GM21529 (cell line): ENCODE measurements around the gene CRYZL1.
"Not testable (repeated sequence)": the region's sequence is repeated elsewhere in the genome, so short reads cannot be mapped to it uniquely, and the experiment has no call there.

ENCODE experiments used
- ATAC-seq: cut with Tn5 transposase; IDR thresholded peaks from one replicate; pipeline ENCODE4 v1.9.1; 2021; ENCODE audit not compliant: unreplicated experiment

CRYZL1 gene

DNA sequence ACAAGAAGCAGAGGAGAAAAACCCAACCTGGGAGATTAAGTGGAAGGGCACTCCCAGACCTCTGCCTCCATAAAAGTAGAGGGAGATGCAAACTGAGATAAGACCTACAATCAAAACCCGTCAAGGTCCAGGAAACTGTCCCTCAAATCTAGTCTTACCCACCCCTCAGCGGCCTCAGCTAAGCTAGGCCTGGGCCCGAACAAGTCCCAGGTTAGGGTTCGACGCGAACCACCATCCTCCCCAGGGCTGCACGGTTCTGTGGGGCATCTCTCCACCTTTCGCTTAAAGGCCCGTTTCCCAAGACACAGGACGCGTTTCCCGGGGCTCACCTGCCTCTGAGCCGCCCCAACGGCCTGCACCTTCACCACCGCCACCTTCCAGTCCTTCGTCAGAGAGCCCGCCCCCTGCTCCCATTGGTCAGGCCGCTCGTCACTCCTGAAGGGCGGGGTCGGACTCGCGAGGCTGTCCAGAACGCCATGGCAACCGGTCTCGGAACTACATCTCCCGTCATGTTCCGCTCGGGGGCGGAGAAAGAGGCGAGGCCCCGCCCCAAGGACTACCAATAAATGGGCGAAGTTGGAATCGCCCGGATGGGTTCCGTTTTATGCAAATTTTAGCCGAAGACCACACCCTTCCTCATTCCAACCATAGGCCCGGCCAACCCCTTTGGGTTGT, at the start of gene CRYZL1:
Gene CRYZL1, minus strand, starts transcription at position 390 of the 675 bp plus-strand sequence. CDS start 10,190 bp downstream, outside the sequence.
- ATAC-seq, result peak; percentile 84

DNA sequence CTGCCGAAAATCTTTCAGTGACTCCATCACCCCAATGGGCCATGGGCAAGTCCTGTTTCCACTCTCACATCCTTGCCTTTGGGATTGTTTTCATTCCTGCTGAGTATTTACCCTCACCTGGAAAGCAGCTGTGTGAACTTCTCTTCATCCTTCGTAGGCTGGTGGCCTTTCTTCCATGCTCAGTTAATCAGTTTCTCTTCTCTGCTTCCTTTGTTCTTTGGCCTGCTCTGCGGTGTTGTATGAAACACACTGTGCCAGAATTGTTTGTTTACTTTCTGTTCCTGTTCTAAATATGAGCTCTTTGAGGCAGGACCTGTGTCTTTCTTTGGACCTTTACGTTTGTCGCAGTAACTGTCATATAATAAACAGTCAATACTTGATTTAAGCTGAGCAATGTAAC, 49.3 kb upstream of the CRYZL1 start:
- ATAC-seq, result no peak

DNA sequence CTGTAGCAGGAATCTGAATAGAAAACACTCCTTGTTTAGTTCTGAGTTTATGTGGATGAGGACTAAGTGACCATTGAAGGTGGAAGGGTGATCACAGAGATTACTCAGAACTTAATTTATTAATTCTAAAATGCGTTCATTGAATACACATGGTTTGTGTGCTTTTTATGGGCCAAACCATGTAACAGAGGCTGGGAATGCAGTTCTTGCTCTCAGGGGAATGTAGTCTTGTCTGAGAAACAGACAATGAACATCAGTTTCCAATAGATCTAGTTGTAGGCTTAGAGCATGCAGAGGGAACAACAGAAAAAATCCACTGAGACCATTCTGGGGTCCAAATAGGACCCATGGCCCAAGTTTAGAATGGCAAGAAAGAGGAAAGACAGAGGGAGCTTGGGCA, 46.8 kb upstream of the CRYZL1 start:
- no peak for ATAC-seq

DNA sequence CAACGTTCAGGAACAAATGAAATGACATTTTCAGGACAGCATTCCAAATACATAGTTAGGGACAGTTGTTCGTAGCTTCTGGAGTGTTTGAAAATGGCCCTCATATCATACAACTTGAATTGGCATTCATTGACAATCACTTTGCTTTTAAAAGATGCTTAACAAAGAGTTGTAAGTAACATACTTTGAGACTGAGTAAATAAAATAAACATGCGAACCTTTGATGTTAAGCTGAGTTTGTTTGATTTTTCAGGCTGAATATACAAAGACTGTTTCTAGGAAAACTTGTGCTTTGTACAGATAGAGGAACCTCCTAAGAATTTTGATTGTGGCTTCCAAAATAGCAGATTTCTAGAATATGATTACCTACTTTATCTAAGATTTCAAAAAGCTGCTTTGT, 46.1 kb upstream of the CRYZL1 start:
- no peak for ATAC-seq

DNA sequence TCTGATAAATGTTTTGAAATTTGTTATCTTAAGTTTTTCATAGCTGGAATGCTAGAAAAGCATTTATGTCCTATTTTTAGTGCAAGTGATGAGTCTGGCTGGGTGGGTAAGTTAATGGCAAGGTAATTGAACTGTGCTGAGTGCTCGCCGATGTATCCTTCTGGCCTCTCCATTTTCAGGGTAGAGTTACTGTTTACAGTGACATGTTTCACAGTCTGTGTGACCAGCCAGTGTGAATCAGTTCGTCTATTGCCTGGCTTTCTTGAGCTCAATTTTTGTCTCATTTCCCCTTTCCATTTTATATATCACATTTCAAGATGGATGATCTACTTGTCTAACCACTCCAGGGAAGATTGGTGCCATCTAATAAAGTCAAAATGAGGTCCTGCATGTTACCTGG, 44.8 kb upstream of the CRYZL1 start:
- ATAC-seq, result no peak

DNA sequence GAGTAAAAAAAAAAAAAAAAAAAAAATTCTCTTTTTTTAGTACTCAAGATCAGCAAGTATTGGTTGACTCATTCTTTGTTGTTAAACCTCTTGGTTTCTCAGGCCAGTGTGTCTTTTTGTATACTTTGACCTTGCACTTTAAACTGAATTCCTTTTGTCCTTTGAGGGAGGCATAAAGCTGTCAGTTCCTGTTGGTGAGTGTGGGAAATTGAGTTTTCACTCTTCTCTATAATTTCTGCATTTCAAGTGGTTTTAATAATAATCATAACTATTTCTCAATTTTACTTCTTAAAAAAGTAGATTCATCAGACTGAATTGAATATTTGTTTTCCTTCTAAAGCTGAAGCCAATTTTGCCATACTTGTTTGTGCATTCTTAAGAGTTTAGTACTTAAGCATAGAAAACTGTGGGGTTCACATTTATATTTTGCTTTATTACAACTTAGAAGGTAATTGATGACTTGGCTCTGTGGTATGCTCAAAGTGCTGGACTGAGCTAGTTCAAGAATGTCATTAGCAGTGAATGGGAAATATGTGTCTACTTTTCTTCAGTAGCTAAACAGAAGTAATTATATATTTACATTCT, 44.2 kb upstream of the CRYZL1 start:
- no peak for ATAC-seq

DNA sequence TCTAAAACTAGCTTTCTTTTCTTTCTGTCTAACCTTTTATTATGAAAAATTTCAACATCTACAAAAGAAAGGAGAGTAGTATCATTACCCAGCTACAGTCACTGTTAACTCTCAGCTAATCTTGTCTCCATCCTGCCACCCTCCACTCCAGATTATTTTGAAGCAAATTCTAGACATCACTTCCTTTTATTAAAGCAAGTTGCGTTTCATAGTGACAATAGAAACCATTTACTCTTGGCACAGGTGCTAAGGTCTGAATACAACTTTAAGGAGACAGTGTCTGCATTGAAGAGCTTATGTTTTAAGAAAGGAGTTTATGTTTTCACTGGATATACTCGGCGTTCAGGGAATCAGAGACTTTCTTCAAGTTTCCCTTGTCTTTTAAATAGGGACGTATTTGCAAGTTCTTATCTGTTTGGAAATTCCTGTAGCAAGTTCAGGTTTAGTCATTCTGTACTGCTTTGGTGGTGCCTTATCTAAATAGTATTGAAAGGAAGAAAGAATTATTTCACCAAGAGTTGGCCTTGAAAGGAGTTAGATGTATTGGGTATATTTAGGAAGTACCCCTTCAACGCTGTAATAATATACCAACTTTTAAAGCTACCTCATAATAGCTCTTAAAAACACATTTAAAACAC, 43.5 kb upstream of the CRYZL1 start:
- no peak for ATAC-seq

DNA sequence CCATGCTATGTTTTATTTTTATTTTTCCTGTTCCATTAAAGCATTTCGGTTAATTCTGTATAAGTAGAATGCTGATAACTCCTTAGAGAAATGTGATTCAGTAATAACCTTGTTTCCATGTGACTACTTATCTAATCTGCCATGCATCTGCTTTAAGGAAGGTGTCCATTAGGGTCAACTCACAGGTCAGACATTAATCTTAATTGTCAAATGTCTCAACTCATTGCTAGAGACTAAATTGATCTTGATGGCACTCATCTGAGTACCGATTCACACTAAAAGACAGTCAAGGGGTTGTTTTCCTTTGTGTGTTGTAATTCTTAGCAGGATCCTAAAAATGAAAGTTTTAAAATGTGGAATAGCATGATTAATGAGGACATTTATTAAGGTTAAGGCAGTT, 42.5 kb upstream of the CRYZL1 start:
- ATAC-seq, result no peak

DNA sequence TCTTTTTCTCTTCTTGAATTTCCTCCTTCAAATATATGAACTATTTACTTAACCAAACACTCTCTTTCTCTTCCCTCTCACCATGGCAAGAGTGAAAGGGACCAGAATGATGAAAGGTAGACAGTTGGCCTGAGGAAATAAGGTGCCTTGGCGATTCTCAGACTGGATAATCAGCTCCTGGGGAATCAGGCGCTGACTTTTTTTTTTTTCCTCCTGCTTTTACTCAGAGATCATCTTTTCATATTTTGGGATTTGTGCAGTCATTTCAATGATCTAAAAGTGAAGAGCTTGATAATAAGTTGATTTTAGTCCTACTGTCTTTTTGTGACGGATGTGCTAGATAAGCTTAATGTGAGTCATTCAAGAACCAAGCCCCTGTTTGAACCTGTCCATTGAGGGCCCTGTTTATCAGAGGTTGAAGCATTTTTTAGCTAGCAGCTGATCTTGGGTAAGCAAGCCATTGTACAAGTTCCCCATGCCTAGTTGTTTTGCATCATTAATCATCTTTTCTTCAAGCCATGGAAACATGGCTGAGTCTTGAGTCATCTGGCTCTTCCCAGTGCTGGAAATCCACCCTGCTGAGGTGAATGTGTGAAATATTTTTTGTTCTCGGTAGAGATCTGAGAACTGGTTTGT, 41.6 kb upstream of the CRYZL1 start:
- ATAC-seq, result no peak

DNA sequence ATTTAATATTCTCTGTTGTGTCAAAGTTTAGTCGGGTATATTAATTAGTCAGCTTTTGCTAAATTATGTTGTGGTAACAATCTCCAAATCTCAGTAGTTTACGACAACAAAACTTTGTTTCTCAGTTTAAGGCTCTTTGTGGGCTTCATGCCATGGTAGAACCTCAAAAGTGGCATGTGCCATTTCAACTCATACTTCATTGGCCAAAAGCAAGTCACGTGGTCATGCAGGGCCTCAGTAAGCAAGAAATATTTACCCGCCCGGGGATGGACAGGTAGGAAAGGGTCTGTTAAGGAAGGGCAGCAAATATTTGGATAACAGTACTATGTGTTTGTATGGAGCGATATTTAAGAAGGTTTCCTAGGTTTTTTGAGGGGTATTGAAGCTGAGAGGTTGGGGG, 39.3 kb upstream of the CRYZL1 start:
- ATAC-seq, result no peak

DNA sequence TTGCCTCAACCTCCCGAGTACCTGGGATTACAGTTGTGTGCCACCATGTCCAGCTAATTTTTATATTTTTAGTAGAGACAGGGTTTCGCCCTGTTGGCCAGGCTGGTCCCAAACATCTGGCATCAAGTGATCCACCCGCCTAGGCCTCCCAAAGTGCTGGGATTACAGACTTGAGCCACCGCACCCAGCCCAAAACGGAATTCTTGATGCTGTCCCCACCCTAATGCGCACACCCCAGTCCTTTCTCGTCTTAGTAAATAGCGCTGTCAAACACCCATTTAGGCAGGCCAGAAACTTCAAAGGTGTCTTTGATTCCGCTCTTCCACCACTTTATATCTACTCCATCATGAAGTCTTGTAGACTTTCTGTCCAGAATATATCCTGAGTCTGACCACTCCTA, 35.9 kb upstream of the CRYZL1 start:
- no peak for ATAC-seq

DNA sequence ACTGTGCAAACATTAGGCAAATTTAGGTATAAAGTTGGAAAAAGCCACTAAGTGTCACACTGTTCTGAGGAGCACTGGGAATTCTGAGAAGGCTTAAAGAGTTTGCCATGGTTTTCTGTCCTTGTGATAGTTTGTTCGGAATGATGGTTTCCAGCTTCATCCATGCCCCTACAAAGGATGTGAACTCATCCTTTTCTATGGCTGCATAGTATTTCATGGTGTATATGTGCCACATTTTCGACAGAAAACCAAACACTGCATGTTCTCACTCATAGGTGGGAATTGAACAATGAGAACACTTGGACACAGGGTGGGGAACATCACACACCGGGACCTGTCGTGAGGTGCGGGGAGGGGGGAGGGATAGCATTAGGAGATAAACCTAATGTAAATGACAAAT, 35.1 kb upstream of the CRYZL1 start:
- not testable (repeated sequence) for ATAC-seq

DNA sequence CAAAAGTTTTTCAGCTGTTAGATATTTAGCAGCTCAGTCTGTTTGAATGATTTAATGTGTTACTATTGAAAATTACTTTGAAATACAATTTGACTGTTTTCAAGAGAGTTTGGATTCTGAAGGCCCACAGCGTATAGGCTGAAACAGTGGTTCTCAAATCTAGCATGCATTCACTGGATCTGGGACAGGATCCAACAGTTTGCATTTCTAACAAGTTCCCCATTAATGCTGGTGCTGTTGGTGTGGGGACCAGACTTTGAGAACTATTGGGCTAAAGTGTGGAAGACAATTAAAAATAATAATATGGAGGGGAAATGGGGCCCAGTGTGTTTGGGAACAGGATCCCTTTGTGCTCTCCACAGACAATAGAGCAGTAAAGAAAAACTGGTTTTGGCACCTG, 32.7 kb upstream of the CRYZL1 start:
- no peak for ATAC-seq

DNA sequence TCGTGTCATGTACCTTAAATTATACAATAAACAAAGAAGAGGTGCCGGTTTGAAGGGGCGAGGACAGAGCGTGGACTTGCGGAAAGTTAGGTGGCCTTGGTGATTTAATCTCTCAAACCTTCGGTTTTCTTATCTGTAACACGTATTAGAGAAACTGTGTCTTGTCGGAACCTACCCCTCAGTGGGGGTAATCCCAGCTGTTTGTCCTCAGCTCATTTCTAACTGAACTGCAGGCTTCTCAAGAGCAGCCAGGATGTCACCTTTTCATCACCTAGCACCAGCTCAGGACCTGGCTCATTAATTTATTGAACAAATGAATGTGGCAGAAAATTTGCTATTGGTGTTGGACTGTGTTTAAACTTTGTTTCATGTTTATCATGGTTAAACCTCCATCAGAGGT, 31.9 kb upstream of the CRYZL1 start:
- ATAC-seq, result no peak

DNA sequence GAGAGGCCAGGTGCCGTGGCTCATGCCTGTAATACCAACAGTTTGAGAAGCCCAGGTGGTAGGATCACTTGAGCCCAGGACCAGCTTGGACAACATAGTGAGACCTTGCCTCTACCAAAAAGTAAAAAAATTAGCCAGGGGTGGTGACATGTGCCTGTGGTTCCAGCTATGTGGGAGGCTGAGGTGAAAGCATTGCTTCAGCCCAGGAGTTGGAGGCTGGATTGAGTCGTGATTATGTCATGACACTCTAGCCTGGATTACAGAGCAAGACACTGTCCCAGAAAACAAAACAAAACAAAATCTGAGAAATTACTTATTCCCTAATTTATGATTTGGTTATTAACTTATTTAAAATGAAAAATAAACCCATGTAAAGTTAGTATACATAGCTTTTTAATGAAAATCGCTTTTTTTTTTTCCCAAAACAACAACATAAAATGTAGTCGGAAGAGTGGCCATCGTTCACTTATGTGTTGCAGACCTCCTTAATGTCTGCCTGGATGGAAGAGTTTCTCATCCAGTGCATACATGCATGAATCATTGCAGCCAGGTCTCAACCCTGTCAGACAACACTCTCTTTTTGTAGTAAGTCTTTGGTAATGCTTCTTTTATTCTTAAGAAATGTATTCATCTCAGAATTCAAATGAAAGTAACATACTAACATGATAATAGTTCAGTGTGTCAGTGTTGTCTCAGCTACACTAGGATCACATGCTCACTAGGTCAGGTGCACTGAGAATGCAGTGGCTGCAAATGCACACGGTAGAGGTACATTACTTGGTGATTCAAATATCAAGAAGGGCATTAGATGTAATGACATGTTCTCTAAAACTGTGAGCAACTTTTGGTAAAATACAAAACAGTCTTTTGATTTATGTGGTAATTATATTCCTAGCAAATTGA, 28.8 kb upstream of the CRYZL1 start:
- no peak for ATAC-seq

DNA sequence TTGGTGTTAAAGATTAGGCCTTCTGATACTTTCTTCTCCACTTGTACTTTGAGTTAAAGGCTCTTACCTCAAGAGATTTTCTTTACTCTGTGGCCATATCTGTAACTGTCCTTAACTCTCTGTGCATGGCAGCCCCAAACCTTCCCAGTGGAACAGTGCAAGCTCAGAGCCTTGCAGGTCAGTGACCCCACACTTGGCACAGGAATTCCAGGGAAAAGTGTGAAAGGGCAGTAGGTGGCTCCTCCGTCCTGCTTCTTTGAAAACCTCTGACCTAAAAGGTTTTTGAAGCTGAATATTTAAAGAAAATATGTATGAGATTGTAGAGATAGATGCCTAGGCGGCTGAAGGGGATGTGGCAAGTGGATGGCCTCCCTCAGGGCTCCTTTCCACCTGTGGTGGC, 27.1 kb upstream of the CRYZL1 start:
- ATAC-seq, result no peak

DNA sequence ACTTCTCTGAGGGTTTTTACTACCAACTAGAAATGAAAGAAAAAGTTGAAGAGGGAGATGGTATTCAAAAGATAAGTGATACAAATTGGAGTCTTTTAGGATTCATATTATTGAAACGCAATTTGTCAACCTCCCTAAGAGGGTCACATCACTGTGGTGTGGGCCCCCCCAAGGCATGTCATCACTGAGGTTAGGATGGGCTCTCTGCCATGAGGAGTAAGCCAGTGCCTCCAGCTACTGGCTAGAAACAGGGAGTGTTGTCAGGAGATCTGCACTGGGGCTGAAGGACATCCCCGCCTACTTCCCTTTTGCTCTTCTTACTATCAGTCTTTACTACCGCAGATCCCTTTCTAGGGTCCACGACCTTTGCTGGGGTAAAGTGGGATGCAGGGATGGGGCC, 26.6 kb upstream of the CRYZL1 start:
- no peak for ATAC-seq

DNA sequence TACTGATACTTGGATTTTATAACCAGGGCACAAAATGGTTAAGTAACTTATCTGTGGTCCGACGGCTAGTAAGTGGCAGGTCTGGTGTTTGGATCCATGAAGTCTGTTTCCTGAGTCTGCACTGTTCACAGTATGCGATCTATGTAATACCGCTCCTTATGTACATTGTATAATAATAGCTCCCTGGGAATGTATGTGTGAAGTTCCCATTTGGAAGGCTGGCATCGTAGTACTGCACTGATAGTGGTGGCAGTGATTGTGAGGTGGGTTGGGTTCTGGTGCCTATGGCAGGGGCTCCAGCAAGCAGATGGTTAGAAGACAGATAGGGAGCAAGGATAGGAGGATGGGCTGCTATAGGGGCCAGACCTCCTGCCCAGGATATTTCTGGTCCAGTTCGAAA, 26.1 kb upstream of the CRYZL1 start:
- ATAC-seq, result no peak

DNA sequence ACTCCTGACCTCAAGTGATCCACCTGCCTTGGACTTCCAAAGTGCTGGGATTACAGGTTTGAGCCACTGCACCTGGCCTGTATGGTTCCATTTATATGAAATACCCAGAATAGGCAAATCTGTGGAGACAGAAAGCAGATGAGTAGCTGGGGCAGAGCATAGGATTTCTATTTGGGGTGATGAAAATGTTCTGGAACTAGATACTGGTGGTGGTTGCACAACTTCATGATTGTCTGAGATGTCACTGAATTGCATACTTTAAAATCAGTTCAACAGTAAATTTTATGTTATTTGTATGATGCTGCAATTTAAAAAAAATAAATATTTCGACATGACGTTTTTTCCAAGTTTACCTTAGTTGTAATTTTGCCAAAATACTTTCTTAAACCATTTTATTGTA, 24.6 kb upstream of the CRYZL1 start:
- no peak for ATAC-seq

DNA sequence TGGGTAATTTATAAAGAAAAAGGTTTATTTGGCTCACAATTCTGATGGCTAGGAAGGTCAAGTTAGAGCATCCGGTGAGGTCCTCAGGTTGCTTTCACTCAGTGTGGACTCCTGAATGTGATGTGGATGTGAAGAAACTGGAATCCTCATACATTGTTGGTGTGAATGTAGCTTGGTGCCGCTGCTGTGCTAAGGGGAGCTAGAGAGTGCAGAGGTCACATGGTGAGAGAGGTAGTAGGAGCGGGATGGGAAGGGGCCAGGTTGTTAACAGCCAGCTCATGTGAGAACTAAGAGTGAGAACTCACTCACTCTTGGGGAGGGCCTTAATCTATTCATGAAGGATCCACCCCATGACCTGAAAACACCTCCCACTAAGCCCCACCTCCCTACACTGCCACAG, 22.6 kb upstream of the CRYZL1 start:
- no peak for ATAC-seq

DNA sequence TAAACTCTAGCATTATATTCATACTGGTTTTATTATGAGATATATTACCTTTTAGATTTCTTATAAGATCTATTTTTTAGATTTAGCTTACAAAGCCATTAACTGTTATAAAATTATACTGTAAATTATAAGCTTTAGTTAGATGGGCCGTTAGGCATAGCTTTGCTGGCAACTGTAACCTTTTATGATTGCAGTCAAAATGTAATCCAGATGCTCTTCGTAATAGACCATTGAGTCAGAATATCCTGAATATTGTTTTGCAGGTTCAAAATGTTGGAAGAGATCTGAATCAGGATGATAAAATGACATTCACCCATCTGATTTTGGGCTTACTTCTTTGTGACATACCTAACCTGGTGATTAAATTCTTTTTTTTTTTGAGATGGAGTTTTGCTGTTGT, 21.7 kb upstream of the CRYZL1 start:
- ATAC-seq, result no peak
